HG02885 (cell line): Measurements from ENCODE around the gene EXOG.

ENCODE experiments used
- ATAC-seq: cut with Tn5 transposase; IDR thresholded peaks from one replicate; pipeline ENCODE4 v1.9.1; 2021; ENCODE audit warnings: mild to moderate bottlenecking; ENCODE audit not compliant: unreplicated experiment, poor library complexity

Gene EXOG

DNA sequence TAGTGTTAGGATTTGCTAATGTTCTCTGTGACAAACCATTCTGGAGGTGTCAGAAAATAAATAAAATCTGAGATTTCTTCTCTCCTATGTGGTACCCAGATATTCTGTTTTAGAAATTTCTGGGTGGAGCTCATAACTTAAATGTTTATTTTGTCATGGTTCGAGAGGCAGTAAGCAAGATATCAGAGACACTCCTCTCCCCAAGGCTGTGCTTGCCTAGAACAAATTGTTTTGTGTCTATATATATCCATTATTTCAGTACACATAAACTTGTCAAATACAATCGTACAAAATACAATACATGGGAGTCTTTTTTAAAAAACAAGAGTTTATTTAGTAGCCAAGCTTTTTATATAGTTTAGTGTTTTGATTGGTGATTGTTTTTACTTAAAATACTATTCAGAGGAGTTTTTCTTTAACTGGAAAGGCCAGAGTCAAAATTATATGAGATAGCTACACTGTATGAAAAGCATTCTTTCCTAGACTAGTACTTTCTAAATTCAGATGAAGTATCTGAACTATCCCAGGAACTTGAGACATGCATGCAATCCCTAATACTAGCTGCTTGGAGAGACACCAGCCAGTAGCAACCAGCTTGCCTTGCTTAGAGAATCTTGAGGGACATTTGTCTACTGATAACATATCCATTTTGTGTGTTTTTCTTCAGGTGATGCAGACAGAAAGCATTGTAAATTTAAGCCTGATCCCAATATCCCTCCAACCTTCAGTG is 4.7 kb downstream of the EXOG start:
- ATAC-seq = no peak

DNA sequence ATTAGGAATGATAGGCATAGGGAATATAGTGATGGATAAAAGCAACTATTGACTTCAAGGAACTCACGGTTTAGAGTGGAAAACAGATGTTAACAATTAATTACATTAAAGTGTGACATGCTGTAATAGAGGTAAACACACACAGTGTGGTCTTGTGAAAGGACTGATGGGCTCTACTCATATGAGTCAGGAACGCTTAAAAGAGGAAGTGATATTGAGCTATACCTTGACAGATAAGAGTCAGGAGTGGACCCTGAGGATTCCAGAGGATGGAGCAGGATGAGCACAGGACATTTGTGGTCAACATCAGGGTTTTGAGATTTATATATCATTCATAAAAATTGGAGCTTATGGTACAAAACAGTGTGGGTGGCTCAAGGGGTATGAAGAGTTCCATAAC is 11.0 kb downstream of the EXOG start:
- ATAC-seq = peak; percentile 96

DNA sequence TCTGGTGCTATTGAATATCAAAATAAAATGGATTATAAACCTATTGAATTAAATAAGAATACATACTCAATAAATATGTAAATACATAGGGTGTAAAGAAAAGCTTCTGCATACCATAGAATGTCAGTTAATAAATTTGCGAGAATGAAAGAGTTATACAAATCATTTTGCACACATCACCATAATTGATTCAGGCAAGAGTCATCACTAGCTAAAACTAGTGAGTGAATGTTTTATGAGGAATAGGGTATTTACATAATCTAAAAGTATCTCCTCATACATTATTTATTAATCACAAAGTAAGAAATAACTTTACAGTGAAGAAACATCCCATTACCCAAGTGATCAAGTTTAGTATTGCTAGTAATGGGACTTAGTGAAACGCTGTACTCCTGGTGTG is 13.6 kb downstream of the EXOG start:
- no peak for ATAC-seq

DNA sequence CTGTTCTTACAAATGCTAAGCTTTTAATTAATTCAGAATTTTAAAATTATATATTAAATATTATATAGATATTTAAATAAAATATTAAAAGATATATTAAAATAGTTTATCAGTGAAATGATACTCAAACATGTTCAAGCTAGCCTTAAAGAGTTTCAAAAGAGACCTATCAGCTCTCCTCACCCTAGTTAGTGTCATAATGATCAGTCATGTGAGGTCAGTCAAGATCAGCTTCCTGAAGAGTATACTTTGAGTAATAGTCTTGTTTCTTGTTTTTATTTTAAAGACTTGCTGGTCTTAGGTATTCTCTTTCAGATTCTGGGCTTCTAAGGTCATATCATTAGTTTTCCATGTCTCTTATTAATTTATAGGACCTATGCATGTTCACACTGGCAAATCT is 14.5 kb downstream of the EXOG start:
- ATAC-seq = no peak

DNA sequence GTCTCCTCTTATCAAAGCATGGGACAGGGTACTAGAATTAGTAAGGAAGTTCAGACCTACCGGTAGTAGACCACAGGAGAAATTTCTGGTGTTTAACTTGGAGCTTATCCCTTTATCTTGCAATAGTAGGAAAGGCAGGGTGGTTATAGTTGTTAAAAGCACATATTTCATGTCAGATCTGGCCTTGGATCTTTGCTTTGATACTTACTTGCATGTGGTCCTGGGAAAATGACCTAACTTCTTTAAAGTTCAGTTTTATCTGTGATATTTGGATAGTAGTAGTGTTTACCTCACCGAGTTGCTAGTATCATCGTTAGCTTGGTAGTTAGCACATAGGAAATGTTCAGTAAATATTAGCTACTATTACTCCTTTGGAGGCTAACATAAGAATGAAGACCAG is 15.4 kb downstream of the EXOG start:
- no peak for ATAC-seq

DNA sequence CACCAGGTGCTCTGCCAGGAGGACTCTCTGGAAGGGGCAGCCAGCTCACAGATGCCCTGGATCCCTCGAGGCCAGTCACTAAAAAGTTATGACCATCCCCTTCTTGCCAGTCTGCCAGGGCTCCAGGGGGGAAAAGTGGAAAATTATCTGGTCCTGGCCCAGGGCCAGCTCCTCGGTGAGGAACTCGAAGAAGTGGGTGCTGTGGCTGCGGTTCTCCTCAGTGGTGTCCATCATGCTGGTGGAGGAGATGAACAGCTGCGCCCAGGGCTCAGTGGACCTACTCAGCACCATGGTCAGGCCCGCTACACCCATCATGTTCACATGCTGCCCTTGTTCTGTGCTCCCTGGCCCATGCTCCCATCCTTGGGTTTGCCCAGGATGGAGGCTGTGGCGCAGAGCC is 19.2 kb downstream of the EXOG start:
- ATAC-seq = no peak

DNA sequence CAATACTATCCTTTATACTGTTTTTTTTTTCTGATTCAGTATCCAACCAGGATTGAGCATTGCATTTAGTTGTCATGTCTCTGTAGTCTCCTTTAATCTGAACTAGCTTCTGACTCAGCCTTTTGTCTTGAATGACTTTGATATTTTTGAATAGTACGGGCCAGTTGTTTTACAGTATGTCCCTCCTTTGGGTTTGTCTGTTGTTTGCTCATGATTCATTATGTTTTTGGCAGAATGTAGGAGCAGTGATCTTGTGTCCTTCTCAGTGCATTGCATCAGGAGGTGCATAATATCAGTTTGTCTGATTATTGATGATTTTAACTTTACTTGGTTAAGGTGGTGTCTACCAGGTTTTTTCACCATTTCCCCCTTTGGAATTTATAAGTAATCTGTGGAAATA is 20.5 kb downstream of the EXOG start:
- no peak for ATAC-seq

DNA sequence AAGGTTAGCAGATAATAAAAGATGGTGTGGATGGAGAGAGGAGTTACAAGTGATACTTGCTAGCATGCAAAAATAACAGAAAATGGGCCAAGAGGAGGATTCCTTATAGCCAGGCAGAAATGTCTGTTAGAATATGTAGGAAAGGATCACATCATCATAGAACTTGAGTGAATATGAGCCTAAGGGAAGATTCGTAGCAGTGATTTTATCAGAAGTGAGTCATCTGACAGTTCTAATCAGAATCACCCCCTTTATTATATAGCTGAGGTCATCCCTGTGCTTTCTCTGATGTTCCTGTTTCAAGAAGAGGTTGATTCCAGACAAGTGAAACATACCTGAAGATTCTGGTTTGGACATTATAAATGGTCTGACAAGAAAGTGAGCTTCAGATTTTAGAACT is 22.9 kb downstream of the EXOG start:
- ATAC-seq = no peak

DNA sequence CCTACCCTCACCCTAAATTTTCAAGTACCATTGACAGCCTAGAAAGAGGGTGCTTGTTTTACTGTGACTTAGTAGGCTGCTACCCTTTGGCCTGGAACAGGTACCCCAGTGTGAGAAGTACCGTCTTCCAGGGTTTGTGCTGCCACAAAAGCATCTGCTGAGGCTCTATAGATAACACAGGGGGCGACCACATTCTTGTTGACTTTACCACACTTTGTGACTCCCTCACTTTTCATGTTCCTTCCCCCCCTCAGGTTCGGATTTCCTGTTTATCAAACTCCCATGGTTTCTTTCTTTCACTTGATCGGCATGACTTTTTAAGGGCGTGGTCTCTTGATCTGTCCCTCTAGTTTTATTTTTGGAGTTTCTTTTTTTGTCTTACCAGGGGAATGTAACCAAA is 23.5 kb downstream of the EXOG start:
- no peak for ATAC-seq

DNA sequence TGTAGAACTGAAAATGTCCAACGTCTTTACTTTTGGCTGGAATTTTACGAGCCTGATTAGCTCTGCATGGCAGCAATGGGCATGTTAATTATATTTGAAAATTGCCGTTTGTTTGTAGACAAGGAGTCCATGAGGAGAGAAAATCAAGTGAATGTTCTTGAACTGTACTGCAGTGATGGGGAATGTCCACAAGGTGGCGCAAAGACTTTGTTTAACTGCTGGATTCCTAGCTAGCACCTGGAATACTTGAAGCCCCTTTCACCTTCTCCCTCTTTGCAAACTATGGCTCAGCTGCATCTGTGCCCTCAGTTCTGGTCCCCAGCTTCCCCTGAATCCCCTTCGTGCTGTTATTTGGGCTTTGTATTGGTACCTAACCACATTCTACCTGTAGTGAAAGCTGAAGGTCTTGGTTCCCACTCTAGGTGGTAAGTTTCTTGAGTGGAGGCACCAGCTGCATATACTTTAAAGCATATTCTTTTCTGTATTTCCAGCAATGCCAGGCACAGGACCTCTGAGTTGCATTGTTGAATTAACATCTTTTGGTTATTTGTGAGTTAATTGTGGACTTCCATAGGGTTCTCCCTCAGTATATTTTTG is 25.3 kb downstream of the EXOG start:
- ATAC-seq = no peak

DNA sequence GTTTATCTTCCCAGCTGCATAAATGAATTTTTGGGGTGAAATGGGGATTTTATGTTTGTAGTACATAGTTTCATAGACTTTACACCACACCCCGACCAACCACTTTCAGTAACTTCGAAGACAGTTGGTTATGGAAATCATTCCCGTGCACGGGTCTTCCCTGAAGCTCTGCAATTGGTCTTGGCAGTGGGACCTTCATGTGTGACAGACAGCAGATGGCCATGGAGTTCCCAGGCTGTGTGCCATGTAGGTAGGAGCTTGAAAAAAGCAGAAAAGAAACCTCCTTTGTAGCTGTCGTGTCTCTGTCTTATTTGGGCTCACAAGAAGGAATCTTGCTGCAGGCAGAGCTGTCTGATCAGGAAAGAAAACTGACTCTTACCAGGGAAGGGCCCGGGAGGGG is 25.9 kb downstream of the EXOG start:
- ATAC-seq = no peak

DNA sequence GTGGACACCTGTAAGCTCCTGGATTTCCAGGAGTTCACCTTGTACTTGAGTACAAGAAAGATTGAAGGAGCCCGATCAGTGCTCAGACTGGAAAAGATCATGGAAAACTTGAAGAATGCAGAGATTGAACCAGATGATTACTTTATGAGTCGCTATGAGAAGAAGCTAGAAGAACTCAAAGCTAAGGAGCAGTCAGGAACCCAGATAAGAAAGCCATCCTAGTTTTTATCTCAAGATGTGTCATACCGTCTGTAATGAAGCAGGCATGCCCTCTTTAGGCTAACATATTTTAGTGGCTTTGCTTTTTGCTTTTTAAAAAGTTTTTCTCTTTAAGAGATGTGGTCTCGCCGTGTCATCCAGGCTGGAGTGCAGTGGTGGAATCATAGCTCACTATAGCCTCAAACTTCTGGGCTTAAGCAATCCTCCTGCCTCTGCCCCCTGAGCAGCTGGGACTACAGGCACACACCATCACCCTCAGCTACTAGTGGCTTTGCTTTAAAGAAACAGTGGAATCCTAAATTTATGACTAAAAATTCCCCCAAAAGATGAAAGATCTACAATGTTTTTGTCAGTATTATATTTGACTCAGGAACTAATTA is 28.1 kb downstream of the EXOG start:
- ATAC-seq = no peak

DNA sequence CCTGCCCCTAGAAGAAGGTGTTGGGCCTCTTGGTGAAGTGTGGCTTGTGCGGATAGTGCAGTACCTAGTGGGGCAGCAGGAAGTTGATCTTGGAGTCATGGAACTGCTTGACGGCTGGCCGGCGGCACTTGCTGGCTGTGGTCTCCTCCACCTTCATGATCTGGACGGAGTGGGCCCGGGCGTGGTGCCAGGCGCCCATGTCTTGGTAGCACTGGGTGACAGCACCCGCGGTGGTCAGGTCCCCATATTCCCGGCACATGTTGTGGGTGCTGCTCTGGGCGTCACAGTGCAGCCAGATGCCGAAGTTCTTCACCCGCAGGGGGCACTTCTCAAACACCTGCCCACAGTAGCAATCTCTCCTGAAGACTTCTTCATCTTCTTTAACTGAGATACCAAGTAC is 30.7 kb downstream of the EXOG start:
- no peak for ATAC-seq

DNA sequence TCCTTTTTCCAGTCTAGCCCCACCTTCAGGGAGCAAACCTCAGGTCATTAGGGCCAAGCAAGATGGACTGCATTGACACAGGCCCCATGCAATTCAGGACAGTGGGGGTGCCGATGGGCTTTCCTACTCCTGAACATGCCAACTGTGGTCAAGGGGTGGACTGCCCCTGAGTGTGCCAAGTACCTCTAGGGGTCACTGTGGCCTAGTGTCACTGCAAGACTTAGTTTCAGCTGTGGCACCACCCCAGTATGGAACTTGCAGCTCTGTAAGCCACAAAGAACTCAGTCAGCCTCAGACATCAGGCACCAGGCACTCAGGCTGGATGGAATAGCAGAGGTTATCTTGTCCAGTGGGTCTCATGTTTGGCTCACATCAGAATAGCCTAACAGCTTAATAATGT is 32.3 kb downstream of the EXOG start:
- no peak for ATAC-seq

DNA sequence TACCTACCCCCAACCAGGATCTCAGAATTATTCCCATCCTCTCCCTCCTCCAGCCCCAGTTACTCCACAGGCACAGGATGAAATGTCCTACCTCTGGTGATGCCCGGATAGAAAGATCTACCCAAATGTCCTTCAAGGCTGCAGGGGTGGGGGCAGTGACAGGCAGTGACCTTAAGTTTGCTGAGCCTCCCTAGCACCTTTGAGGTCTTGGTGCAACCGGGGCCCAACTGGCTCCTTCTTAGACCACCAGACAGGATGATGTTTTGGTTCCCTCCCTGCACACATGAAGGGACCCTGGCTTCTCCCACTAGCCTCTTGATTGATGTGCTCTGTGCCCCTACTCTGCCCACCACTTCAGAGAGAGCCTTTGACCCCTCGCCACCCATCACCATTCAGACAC is 36.4 kb downstream of the EXOG start:
- ATAC-seq = no peak

DNA sequence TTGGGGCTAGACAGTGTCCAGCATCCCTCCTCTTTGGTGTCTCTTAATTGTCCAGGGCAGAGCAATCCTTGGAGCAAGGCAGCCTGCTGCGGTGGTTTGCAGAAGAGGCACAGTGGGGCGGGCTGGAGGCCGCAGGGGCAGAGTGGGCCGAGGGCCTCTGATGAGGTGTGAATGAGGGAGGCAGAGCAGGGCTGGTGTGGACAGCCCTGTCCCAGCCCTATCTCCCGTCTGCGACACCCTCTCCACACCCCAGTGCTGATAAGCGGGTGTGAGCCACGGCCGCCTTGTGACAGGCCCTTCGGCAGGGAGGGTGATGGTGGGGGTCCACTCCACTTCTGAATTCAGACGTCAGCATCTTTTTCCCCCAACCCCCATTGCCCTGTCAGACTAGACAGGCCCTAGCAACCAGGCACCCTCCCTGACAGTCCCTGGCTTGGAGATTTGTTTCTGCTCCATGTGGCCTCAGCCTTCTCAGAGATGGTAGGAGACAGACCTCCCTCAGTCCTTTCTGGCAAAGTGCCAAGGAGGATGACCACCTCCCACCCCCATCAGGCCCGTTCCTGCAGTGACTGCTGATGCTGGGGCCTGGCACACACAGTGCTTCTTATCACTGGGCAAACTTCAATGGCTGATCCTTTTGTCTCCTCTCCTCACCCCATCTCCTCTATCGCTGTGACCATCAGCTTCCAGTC is 37.3 kb downstream of the EXOG start:
- no peak for ATAC-seq

DNA sequence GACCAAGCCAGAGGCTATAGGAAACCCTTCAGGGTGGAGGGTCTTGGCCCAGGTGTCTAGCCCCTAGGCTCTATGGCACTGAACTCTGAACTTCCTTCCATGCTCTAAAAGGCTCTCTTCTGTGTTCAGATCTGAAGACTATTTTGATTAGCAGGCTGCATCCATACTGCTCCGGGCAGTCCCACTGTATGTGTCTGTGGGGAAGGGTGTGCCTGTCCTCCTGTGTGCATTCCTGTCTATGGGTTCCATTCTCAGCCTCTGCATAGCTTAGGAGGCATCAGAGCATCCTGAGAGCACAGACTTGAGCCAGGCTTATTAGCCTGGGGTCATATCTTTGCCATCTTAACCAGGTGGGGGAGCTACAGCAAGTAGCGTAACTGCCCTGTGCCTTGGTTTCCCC is 38.0 kb downstream of the EXOG start:
- ATAC-seq = no peak

DNA sequence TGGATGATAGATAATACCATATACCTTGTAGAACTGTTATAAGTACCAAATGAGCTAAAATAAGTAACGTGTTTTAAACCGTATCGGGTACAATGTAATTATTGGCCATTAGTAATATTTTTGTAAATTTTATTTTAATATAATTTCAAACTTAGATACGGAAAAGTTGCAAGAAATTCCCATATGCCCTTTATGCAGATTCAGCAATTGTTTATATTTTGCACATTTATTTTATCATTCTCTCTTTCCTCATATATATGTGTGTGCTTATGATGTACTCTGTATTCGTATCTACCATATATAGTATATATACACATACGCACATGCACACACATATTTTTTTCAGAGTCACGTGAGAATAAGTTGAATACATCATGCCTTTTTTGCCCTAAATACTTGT is 38.5 kb downstream of the EXOG start:
- ATAC-seq = no peak

DNA sequence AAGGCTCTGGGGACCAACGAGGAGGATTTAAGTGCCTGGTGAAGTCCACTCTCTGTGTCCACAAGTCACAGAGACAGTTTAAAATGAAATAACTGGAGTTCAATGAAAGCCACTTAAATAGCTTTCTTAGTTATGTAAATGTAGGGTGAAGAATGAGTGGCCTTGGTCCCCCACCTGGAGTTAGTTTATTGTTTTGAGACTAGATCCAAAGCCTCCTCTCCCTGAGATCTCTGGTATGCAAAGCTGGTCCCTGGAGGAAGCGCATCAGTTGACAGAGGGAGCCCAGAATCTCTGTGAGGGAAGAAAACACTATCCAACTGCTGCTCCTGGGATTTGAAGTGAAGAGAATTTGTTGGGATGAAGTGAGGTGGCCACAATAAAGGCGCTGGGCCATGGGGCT is 40.5 kb downstream of the EXOG start:
- no peak for ATAC-seq

DNA sequence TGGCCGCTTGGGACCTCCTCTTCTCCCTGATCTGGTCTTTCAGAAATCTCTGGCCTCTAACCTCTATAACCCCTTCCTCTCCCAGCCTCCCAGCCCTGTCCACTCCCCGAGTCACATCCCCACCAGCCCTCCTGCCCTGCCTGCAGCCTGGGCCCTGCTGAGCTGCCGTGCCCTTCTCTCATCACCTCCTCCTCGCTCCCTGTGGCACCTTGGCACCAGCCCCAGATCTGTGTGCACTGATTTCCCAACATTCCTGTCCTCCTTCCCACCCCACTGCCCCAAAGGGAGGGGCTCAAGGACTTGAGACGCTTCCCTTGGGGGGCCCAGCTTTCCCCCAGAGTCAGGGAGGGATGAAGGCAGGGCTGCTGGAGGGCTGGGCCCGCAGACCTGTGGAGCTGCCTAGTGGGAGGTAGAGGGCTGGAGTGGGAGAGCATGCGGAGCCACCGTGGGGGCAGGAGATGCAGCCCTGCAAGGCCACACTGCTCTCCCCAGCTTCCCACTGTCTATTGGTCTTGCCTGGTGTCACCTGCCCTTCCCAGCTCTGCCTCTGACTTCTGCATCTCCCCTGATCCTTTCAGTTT is 42.7 kb downstream of the EXOG start:
- ATAC-seq = no peak

DNA sequence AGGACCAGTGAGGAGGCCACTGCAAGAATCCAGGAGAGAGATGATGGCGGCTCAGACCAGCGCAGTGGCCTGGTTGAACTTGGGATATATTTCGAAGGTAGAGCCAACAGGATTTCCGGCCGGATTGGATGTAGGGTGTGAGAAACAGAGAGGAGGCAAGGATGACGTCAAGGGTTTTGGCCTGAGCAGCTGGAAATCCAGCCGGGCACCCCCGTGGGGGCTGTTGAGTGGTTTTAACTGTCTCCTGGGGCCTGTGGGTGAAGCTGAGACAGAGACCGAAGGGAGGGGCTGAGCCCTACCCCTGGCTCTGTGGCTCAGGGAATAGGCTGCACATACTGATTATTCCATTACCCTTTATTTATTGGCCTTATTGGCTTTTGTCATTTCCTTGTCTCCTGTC is 45.7 kb downstream of the EXOG start:
- ATAC-seq = no peak
